OCI-LY1 (cell line): ENCODE results near the gene IRAK1BP1.

ENCODE experiments used
- CTCF ChIP-seq: fragments of 200-600 bp; sonication (generic), shearing (Covaris generic); IDR thresholded peaks from 2 replicates; pipeline ENCODE4 v1.5.1; 2017; ENCODE audit warnings: mild to moderate bottlenecking, antibody characterized with exemption, low read length, moderate library complexity, mixed read lengths
- EZH2 ChIP-seq: fragments of 200-600 bp; sonication (generic), shearing (Covaris generic); IDR thresholded peaks from 2 replicates; pipeline ENCODE4 v1.8.0; 2017; ENCODE audit warnings: borderline replicate concordance, mixed run types, mild to moderate bottlenecking, antibody characterized with exemption, low read length, moderate library complexity, mixed read lengths

GRCh38 chr6:78851156-78851555 is 16.2 kb upstream of the IRAK1BP1 start:
- TF ChIP-seq CTCF (no peak), EZH2 (no peak)
